NCI-H146 (cell line): ENCODE data around the gene IDNK.

ENCODE experiments used
- DNase-seq: peaks from one replicate; lab custom pipeline; 2025; lab: John Stamatoyannopoulos, UW

The IDNK gene

GRCh38 chr9:83691492-83691891 lies 68.5 kb downstream of the IDNK start:
- no peak for DNase-seq
